ENCODE results near the gene MSMP.

The MSMP gene

DNA sequence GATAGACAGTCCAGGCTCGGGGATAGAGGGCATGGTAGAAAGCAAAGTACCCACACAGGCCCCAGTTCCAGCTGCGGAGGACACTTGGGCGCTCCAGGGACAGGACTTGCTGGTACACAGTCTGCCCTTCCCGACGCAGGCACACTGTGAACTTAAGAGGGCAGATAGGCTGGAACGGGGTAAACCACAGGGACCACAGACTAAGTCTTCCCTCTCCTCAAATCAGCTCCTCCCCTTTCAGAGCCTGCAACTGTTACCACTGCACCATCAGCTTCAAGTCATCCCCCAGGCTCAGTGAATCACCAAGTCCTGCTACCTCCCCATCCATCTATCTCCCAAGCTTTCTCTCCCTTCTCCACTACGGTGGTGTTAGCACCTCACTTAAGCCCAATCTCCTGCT lies 12.3 kb downstream of the MSMP start:
- DNase-seq: no peak

DNA sequence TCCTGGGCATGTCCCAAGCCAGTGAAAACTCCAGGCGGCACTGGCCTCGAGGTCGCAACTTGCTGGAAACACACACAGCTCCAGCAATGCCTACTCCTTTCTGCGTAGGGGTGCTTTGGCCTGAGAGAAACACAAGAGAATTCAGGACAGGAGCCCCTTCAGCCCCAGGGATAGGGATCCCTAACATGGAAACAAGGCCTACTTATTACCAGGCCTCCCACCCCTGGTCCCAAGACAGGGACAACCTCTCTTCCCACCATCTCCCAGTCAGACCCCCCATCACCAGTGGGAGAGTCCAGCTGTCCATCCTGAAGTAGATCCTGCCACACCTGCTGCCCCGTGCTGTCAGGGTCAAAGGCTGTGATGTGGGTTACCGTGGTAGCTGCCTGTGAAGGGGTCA lies 13.8 kb downstream of the MSMP start:
- no peak for DNase-seq

DNA sequence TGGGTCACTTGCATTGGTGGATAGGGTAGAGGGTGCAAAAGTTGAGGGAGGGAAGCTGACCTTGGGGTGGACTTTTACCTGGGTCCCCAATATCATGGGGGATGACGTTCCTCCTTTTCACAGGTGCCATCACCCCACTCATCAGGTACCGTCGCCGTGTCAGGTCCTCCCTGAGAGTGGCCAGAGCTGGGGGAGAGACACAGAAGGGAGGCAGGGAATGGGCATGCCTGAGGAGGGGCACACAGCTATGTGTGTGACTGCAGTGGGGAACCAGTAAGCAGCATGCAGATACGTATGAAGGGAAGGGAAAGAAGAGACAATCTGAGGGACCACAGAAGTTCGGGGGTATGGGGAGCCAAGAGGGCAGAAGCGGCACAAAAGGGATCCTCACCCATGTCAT lies 15.2 kb downstream of the MSMP start:
- DNase-seq: no peak

DNA sequence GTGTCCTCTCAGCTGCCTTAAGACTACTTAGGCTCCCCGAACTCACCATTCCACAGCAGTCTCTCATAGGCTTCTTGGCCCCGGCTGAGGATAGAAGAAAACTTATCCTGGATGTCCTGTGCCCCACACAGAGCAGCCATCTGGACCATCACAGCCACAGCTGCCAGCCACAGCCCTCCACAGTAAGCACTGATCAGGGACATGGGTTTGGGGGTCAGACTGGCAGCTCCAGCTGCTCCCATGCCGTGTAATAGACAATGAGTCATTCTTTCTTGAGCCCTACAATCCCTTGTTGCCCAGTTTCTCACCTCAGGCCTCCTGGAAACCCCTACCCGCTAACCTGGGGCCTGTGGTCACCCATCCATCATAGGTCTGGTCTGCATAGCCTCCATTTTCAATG lies 15.9 kb downstream of the MSMP start:
- no peak for DNase-seq

DNA sequence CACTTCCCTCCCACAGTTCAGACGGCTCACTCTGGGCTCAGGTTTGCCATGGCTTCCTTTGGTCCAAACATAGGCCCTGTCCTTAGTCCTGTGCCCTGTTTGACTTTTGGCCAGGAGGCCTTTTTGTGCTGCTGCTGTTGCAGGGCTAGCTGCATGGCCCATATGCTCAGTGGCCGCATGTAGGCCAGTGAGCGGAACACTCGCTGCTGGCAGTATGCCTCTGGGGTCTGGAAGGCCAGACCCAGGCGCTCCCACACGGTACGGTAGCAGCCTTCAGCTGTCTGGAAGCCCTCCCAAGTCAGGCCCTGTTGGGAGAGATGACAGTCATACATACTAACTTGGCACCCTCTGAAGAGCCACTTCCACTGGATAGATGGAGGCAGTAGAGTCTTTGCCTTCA lies 16.9 kb downstream of the MSMP start:
- DNase-seq: no peak

DNA sequence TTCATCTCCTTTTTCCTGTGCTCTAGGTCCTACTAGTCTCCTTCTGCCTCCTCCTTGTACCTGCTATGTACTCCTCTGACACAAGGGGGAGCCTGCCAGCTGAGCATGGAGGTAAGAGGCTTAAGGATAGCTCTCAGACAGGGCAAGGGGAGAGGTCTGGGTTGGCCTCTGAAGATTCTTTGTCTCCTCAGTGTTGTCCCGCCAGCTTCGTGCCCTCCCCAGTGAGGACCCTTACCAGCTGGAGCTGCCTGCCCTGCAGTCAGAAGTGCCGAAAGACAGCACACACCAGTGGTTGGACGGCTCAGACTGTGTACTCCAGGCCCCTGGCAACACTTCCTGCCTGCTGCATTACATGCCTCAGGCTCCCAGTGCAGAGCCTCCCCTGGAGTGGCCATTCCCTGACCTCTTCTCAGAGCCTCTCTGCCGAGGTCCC lies 17.9 kb downstream of the MSMP start:
- peak; percentile 74 for DNase-seq

DNA sequence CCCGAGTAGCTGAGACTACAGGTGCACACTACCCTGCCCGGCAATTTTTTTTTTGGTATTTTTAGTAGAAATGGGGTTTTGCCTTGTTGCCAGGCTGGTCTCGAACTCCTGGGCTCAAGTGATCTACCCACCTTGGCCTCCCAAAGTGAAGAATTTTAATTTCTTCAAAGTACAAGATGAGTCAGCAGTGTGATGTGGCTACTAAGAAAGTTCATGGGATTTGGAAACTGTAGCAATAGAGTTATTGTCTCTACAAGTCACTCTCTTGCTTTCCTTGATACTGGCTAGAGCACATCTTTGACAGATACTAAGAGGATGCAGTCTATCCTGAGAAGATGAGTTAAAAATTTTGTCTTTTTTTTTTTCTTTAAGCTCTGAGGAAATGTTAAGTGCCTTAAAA lies 20.0 kb downstream of the MSMP start:
- DNase-seq: no peak

DNA sequence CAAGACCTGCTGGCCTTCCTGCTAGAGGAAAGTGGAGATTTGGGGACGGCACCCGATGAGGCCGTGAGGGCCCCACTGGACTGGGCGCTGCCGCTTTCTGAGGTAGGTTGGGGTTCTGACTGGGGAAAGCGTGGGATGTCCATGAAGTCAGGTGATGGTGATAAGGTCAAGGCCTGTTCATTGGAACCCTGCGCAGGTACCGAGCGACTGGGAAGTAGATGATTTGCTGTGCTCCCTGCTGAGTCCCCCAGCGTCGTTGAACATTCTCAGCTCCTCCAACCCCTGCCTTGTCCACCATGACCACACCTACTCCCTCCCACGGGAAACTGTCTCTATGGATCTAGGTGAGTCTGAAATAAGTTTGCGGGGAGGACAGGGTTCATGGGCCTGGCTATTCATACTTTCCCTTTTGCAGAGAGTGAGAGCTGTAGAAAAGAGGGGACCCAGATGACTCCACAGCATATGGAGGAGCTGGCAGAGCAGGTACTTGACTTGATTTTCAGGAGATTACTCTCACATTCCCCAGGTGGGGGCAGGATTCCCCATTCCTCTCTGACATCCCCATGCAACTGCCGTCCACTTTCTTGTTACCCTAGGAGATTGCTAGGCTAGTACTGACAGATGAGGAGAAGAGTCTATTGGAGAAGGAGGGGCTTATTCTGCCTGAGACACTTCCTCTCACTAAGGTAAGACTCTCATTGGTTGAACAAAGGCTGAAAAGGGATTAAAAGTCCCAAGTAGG lies 21.1 kb downstream of the MSMP start:
- peak; percentile 32 for DNase-seq

DNA sequence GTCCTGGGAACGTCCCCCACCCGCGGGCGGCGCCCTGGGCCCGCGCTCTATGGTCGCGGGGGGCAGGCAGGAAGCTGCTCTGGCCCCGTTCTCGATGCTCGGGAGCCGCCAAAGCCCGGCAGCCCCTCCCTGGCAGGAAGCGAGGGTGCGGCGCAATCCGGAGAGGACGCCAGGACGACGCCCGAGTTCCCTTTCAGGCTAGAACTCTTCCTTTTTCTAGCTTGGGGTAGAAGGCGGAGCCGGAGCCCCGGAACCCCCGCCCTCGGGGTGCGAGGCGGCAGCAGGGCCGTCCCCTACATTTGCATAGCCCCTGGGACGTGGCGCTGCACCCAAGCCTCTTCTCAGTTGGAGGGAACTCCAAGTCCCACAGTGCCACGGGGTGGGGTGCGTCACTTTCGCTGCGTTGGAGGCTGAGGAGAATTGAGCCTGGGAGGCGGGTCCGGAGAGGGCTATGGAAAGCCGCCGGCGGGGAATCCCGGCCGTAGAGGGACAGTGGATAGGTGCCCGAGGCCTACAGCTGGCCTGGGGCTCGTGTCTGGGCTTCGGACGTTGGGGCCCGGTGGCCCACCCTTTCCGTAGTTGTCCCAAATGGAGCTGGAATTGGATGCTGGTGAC lies 21.8 kb downstream of the MSMP start, which contains the start of the genes CREB3 and TLN1:
CREB3 (plus strand) TSS at position 482 of the 615 bp plus-strand sequence; CDS start at position 589, 107 bp downstream.
TLN1 (minus strand) TSS at position 11 of the 615 bp plus-strand sequence. CDS start 6,501 bp downstream, outside the sequence.
- DNase-seq: peak; percentile 97

DNA sequence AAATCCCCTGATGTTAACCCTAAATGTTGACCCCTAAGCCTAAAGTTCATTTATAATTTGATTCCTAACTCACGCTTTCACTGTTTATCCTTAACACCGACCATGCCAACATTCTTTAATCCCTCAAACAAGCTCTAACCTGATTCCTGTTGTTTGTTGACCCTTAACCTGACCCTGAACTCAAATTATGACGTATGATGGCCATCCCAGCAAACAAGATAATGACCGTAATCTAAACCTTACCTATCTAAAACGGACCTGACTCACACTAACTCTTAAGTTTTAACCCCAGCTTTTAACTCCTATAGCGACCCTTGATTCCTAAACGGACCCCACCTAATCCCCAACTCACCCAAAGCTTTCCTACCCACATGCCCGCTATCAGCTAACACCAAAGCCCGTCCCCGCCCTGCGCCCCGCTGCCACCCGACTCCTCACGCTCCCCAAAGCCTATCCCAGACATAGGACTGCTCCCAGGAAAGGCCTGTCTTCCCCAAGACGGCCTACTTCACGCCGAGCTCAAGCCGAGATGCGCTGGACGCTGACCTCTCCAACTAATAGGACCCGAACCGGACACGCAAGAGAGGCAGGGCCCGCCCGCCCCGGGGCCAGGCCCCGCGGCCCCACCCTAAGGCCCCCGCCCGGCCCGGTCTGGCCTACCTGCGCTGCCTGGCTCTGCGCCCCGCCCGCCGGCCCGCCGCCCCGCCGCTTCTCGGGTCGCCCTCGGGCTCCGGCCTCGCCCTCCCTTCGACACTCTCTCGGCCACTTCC lies 22.5 kb downstream of the MSMP start:
- DNase-seq: no peak

DNA sequence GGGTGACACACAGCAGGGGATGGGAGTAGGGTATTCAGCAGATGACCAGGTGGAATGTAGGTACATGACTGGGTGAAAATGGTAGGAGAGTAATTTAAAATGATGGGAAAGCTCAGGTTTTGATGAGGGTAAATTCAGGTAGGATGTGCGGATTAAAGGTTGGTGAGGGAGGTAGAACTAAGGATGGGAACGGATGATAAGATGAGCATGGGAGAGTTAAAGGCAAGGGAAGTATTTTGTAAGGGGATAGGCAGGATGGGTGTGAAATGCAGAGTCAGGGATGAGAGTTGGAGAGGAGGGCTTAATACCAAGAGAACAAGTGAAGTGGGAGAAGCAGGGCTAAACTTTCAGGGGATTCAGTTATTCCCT lies 23.6 kb downstream of the MSMP start:
- no peak for DNase-seq

DNA sequence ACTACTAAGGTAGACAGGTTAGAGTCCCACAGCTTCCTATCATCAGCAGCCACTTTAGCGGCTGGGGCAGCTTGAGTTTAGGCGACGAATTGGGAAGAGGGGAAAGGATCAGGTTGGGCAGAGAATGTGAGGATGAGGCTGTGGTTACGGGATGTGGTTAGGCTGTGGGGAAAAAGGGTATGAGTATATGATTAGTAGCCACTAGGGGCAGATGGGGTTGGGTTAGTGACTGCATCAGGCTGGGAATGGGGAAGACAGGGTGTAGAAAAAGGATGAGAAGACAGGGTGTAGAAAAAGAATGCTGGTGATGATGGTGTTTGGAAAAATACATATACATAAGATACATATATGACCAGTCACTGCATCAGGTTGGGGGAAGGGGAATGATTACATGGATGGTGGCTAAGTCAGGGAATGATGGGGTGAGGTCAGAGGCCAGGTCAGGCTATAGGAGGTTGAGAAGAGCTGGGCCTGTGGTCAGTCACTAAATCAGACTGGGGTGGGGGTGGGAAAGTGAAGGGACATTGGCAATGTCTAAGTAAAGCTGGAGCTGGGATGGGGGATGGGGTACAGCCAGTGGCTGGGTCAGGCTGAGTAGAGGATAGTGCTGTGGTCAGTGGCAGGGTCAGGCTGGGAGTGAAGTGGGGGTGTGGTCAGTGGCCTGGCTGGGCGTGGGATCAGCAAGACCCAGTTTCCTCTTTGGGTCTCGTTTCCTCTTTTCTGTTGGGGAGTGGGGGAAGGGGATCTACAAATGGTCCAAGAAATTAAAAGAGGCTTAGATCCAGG lies 24.2 kb downstream of the MSMP start:
- DNase-seq: peak; percentile 31

DNA sequence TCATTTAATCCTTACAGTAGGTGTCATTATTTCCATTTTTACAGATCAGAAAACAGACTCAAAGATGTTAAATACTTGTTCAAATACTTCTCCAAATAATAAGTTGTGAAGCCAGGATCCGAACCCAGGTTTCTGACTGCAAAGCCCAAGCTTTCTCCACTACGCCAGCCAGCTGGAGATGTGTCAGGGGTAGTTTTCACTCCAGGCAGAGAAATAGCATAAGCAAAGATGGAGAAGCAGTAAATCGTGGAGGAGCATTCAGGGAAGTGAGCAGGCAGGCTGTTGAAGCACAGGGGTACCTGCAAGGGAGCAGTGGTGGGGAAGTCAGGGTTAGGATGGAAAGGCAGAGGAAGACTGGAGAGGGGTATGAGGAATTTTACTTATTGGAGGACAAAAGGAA lies 25.0 kb downstream of the MSMP start:
- DNase-seq: no peak

DNA sequence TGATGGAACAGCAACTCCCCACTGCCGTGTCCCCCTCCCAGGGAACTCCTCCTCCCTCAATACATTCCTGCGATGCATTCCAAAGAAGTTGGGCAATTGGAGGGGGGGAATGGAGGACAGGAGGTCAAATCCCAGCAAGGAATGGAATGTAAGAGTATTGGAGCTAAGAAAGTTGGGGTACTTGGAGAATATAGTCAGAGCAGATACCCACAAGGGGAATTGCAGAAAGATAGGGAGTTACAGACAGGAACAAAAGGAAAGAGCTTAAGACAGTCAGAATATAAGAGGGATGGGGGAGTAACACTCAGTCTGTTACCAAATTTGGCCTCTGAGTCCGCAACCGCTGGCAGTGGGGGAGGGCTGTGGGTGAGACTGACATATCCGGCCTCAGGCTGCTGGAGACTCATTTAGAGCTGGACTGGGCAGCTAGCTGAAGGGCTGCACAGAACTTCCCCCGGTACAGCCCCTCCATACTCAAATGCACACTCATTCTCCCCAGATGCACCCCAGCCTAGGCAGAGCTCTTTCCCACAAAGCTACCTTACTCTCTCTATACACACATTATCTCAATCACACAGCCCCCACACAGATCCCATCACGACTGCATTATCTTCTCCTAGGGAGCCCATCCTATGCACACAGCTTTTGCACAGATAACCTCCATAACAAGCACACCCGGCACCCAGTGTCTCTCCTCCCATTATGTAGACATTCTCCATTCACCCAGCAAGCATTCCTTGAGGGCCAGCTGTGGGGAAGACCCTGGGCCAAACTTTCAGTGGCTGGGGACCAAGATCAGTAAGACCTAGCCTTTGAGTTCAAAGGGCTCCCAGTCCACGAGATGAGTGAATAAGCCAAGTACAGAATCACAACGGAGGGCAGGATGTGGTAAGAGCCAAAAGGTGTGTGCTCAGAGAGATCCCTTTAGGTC lies 25.8 kb downstream of the MSMP start:
- DNase-seq: peak; percentile 30

DNA sequence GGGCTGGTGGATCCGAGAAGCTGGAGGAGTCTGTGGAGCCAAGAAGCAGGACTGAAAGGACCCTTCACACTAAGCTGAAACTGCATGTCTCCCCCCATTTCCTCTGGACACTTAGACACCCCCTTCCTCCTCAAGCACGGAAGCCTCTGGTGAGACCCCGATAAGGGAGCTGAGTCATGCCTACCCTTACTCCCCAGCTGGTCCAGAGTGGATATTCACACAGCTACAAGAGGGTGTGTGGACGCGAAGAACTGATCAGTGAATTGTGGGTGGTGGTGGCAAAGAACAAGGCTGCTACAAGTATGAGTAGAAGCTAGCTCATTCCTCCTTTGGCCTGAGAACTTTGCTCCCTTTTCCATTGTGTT lies 26.4 kb downstream of the MSMP start:
- DNase-seq: no peak

DNA sequence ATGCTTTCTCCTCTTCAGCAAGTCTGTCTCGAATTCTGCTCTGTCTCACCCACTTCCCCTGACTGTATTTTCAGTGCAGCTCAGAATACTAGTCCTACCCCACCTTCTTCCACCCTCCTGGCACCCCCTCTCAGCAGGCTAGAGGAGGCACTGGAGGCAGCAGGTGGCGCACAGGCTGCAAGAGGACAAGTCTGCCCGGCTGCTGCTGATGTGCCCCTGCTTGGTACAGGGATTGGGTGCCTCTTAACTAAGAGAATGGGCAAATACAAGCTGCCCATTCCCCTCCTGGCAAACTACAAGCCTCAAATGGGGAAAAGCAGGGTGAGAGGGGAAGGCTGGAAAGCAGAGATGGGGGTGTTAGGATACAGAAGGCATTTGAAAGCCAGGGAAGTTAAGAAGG lies 27.1 kb downstream of the MSMP start:
- peak; percentile 28 for DNase-seq

DNA sequence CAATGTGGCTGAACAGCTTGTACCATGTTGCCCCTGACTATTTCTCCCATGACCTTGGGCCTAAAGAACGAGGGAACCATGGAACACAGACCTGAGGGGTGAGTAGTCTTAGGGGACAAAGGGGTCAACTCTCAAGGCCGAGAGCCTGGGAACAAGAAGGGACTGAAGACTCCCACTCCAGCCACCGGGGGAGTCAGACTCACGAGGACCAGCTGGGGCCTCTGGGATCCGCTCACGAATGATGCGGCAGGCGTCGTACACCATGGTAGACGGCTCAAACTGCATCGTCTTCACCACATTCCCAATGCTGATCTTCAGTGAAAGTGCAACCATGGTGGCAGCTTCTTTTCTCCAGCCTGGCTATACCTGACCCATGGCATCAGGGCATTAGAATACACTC lies 28.7 kb downstream of the MSMP start:
- DNase-seq: no peak

DNA sequence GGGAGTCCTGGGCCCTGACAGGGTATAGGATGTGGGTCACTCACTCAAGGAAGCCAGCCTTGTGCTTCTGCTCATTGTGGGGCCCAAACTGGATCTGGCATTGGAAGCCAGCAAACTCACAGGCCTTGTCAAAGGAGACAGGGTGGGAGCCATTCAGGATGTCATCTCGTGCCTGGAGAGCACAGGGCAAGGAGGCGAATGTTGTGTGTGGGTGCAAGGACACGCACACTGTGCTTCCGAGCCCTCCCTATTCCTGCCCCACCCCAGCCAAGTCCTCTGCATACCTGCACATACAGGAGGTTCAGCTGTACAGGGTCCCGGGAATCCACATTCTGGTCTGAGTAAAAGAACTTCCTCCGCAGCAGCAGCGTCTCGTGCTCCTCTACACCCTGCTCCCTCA lies 30.2 kb downstream of the MSMP start:
- DNase-seq: no peak

DNA sequence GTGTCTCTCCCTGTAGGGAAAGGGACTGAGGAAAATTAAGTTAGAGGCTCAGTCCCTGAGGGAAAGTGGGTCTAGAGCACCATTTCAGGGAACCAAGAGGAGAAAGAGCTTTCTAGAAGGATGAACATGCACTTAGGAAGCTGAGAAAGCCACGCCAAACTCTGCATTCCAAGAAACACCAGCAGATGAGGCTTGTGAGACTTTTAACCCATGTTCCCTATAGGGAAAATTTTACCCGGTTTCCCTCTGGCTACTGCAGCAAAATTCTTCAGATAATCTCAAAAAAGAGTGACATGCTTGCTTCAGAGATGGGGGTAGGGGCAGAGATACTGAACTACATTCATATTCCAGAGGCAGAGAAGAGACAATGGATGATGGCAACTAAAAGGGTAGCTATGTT lies 30.6 kb downstream of the MSMP start:
- DNase-seq: no peak

DNA sequence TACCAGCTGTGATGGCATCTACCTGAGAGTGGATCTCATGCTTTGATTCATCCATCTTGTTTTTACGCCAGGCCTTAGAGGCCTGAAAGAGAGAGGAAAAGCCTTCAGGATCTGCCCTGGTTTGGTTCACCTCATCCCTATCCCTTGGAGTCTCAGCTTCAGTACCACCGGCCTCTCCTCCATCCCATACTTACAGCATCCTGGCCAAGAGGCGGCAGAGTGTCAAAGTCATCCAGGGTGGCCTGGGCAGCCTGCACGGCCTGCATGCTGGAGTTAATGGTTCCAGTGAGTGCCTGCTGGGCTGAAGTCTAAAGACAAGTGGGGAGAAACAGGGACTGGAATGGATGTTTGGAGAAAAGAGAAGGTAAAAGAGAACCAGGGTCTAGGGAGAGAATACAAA lies 34.5 kb downstream of the MSMP start:
- no peak for DNase-seq

DNA sequence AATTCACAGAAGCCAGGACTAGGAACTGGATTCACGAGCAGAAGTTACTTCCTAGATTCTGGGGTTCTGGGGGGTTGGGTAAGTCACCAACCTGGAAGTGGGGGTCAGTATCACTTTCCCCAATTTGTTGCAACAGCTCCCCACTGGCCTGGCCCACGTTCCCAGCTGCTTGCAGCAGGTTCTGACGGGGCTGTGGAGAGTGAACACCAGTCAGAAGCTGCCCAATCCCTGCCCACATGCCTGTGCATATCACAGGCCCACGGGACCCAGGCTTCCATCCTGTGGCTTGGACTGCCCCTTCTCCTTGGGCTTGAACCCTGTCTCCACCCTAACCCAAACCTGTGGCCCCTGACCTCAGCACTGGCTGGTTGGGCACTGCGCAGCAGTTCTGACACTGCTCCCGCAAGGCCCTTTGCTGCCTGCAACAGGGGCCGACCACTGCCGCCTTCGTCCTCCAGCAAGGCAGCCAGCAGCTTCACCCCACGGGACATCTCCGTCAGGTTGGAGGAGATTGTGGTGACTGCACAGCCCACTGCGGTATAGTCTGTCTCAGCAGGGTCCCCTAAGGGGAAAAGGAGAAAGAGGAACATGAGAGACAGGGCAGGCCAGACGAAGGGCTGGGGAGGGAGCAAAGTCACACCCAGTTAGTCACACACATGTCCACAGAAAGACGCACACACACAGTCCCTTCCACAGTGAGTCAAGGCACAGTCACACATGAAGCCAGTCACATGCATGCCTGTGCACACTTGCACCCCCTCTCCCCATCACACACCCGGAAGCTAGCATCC lies 35.2 kb downstream of the MSMP start:
- DNase-seq: no peak
